Keratinocyte (primary cell): Measurements from ENCODE around the gene PRSS33. TPM values are rescaled to one million over a fixed set of nuclear protein-coding genes. Genes with fewer than 3 reads are reported as not detected.

Source experiments
- DNase-seq: peaks from one replicate; pipeline ENCODE4 v3.0.0-alpha.2; 2011; ENCODE audit warnings: low read depth, missing footprints, low spot score
- FAIRE-seq: peaks from 2 replicates; lab custom pipeline; 2011; peaks lifted over from hg19 to GRCh38; lab: Jason Lieb, UNC
- H2AFZ ChIP-seq: 2 replicates; pipeline ENCODE4 v1.6.0; 2012; ENCODE audit warnings: low read length, control low read depth, inconsistent platforms; ENCODE audit not compliant: control insufficient read depth
- H3K27ac ChIP-seq: 2 replicates; pipeline ENCODE4 v1.5.1; 2011; ENCODE audit warnings: low read length; ENCODE audit not compliant: control insufficient read depth, insufficient read depth
- H3K27me3 ChIP-seq: 3 replicates; pipeline ENCODE4 v1.6.0; 2011; ENCODE audit warnings: low read length; ENCODE audit not compliant: control insufficient read depth, insufficient read depth; ENCODE audit errors: extremely low read depth
- H3K36me3 ChIP-seq, 2 experiments: 2 replicates in 1 of 2; 3 replicates in 1 of 2; pipeline ENCODE4 v1.5.1; 2011; ENCODE audit warnings: low read length in 2 of 2, mild to moderate bottlenecking in 1 of 2; ENCODE audit not compliant: control insufficient read depth in 2 of 2, insufficient read depth in 2 of 2; ENCODE audit errors: extremely low read depth in 1 of 2
- H3K4me1 ChIP-seq: 3 replicates; pipeline ENCODE4 v1.5.1; 2011; ENCODE audit warnings: low read length; ENCODE audit not compliant: control insufficient read depth, insufficient read depth; ENCODE audit errors: extremely low read depth
- H3K4me2 ChIP-seq: 3 replicates; pipeline ENCODE4 v1.6.0; 2011; ENCODE audit warnings: low read depth, low read length; ENCODE audit not compliant: control insufficient read depth, insufficient read depth; ENCODE audit errors: extremely low read depth
- H3K4me3 ChIP-seq, 3 experiments: fragments of 200-600 bp in 1 of 3; sonication (generic) in 1 of 3; 2 replicates in 2 of 3; 3 replicates in 1 of 3; pipeline ENCODE4 v1.5.1; 2011 to 2016; ENCODE audit warnings: low read length in 3 of 3, mild to moderate bottlenecking in 3 of 3, control low read depth in 2 of 3, inconsistent platforms in 1 of 3, low read depth in 1 of 3, mixed read lengths in 1 of 3, mixed run types in 1 of 3, moderate library complexity in 1 of 3; ENCODE audit not compliant: control insufficient read depth in 2 of 3, insufficient read depth in 2 of 3; ENCODE audit errors: extremely low read depth in 1 of 3
- H3K79me2 ChIP-seq: 2 replicates; pipeline ENCODE4 v1.6.0; 2012; ENCODE audit warnings: low read length; ENCODE audit not compliant: control insufficient read depth, insufficient read depth
- H3K9ac ChIP-seq: 3 replicates; pipeline ENCODE4 v1.6.0; 2011; ENCODE audit warnings: low read length; ENCODE audit not compliant: control insufficient read depth, insufficient read depth; ENCODE audit errors: extremely low read depth
- H3K9me1 ChIP-seq: 3 replicates; pipeline ENCODE4 v1.6.0; 2011; ENCODE audit warnings: low read length; ENCODE audit not compliant: control insufficient read depth, insufficient read depth; ENCODE audit errors: extremely low read depth
- H3K9me3 ChIP-seq: 2 replicates; pipeline ENCODE4 v1.5.1; 2012; ENCODE audit warnings: low read depth, low read length; ENCODE audit not compliant: control insufficient read depth
- H4K20me1 ChIP-seq: 3 replicates; pipeline ENCODE4 v1.6.0; 2011; ENCODE audit warnings: low read length; ENCODE audit not compliant: control insufficient read depth, insufficient read depth; ENCODE audit errors: extremely low read depth
- CTCF ChIP-seq, 3 experiments: IDR thresholded peaks in 1 of 3; conservative IDR thresholded peaks in 1 of 3; optimal IDR thresholded peaks in 1 of 3; 2 replicates in 2 of 3; 3 replicates in 1 of 3; pipeline versions ENCODE3 to v1.5.1; 2011; ENCODE audit warnings: low read length in 3 of 3, mild to moderate bottlenecking in 3 of 3, moderate library complexity in 2 of 3, control low read depth in 1 of 3, inconsistent platforms in 1 of 3; ENCODE audit not compliant: insufficient read depth in 2 of 3; ENCODE audit errors: extremely low read depth in 1 of 3
- EZH2 ChIP-seq: IDR thresholded peaks from one replicate; pipeline ENCODE4 v1.6.1; 2012; ENCODE audit warnings: inconsistent platforms, mild to moderate bottlenecking, low read length, moderate library complexity
- dilution Hi-C: fragments of 300-500 bp; cut with MboI; formaldehyde crosslinking; loops from one replicate; pipeline ENCODE4 v1.7.0; 2020; ENCODE audit warnings: low sequenced_read_pairs; ENCODE audit not compliant: extremely low pct_ligation_motif_present
- polyA plus RNA-seq, 5 experiments: library from polyadenylated mRNA; depleted of rRNA in 3 of 5; stranded (reverse) in 3 of 5; stranded (forward) in 1 of 5; unstranded in 1 of 5; fragments of >200 nt; gene quantifications; 1 replicate in 1 of 5; 2 replicates in 3 of 5; 3 replicates in 1 of 5; pipeline versions ENCODE4 v1.2.1 to v1.2.3, GENCODE V29; 2011 to 2012; ENCODE audit warnings: missing spikeins in 2 of 5, low read depth in 1 of 5, low replicate concordance in 1 of 5

PRSS33 gene
- polyA plus RNA-seq, 1 donor (not counting 4 experiments of a cell fraction or from before 2014, with no cell fraction given): not detected

GRCh38 chr16:2816751-2817339 is 29.5 kb upstream of the PRSS33 start, which contains the start of gene PRSS21:
PRSS21 (plus strand) TSS chr16:2817237; CDS start chr16:2817269, 32 bp downstream.
- H3K27ac ChIP-seq: no peak within 1 kb of the TSS
- no peak within 1 kb of the TSS for H3K4me2 ChIP-seq
- H3K9me1 ChIP-seq: no peaks in the 10 kb centered on the region
- peak within 1 kb of the TSS in 1 of 3 experiments; percentile 29 for H3K4me3 ChIP-seq
- H3K9ac ChIP-seq: no peak within 1 kb of the TSS
- H3K4me1 ChIP-seq: peaks cover 5% of the 10 kb centered on the region
- H3K9me3 ChIP-seq: no peaks in the 10 kb centered on the region
- TF ChIP-seq EZH2 (no peak), CTCF (optimal IDR thresholded peaks at IDR 0.05 in 1 of 3, IDR thresholded peaks at IDR 0.05 in 1 of 3, conservative IDR thresholded peaks at IDR 0.05 in 1 of 3; ENCODE audit: extremely low read depth in 1 of 3, insufficient read depth in 2 of 3, low read length in 3 of 3) (peak in 1 of 3 experiments; percentile 11)
- no peaks in the 10 kb centered on the region for H4K20me1 ChIP-seq
- dilution Hi-C loops: no loop called here
- H3K36me3 ChIP-seq: no peaks in the 10 kb centered on the region
- no peak for DNase-seq
- no peaks in the 10 kb centered on the region for H3K79me2 ChIP-seq
- no peak for FAIRE-seq
- peaks cover 34% of the 10 kb centered on the region for H3K27me3 ChIP-seq
- H2AFZ ChIP-seq: no peak within 1 kb of the TSS

- Histone ChIP-seq H3K9me1 (no peaks in the 10 kb centered on the region), H4K20me1 (no peaks in the 10 kb centered on the region), H2AFZ (no peak overlapping the region), H3K27me3 (peaks cover 47% of the 10 kb centered on the region), H3K27ac (no peak overlapping the region), H3K4me2 (no peak overlapping the region), H3K9ac (no peak overlapping the region), H3K4me3 (no peak overlapping the region), H3K79me2 (no peaks in the 10 kb centered on the region), H3K9me3 (no peaks in the 10 kb centered on the region), H3K4me1 (peaks cover 6% of the 10 kb centered on the region), H3K36me3 (no peaks in the 10 kb centered on the region)
- dilution Hi-C loops: no loop called here
- no peak for DNase-seq
- no peak for TF ChIP-seq EZH2
- FAIRE-seq: no peak
These were observed 28.0 kb upstream of the PRSS33 start for GRCh38 chr16:2815299-2815771.
